NB4 (cell line): ENCODE data around the gene TM4SF4.

Source experiments
- POLR2A ChIP-seq: IDR thresholded peaks from 2 replicates; pipeline ENCODE4 v1.6.1; 2011; ENCODE audit warnings: mild to moderate bottlenecking; ENCODE audit not compliant: insufficient read length; ENCODE audit errors: extremely low read depth
- TF ChIP-seq, protein P1 (sequence below): IDR thresholded peaks from one replicate; pipeline ENCODE4 v1.5.1; 2012; ENCODE audit warnings: low read depth, low read length

DNA sequence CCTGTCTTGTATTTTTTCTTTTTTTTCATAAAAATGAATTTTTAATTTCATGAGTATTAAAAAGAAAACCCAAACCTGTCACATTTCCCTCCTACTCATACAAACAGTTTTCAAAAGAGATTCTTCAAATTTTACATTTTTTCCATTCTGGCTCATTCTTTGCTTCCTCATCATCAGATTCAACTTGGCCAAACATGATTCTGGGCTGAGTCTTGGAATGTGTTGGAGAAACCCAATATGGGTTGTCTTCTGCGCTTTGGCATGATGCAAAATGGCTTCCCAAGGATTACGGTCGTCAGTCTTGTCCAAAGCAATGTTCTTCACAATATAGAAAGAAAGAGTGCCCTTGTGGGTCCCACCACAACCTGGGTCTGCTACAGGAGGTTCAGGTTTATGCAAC is 12.4 kb upstream of the TM4SF4 start:
- TF ChIP-seq, protein P1, sequence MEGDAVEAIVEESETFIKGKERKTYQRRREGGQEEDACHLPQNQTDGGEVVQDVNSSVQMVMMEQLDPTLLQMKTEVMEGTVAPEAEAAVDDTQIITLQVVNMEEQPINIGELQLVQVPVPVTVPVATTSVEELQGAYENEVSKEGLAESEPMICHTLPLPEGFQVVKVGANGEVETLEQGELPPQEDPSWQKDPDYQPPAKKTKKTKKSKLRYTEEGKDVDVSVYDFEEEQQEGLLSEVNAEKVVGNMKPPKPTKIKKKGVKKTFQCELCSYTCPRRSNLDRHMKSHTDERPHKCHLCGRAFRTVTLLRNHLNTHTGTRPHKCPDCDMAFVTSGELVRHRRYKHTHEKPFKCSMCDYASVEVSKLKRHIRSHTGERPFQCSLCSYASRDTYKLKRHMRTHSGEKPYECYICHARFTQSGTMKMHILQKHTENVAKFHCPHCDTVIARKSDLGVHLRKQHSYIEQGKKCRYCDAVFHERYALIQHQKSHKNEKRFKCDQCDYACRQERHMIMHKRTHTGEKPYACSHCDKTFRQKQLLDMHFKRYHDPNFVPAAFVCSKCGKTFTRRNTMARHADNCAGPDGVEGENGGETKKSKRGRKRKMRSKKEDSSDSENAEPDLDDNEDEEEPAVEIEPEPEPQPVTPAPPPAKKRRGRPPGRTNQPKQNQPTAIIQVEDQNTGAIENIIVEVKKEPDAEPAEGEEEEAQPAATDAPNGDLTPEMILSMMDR = no peak
- TF ChIP-seq POLR2A = no peak
